SU-DHL-6 (cell line): ENCODE results near the gene GNAS.

Experiments
- CTCF ChIP-seq: fragments of 200-600 bp; sonication (generic); IDR thresholded peaks from one replicate; pipeline ENCODE4 v1.5.1; 2017; ENCODE audit warnings: antibody characterized with exemption, mild to moderate bottlenecking, low read length, moderate library complexity; ENCODE audit not compliant: insufficient read depth, poor library complexity, severe bottlenecking
- EZH2phosphoT487 ChIP-seq: fragments of 200-600 bp; sonication (generic), shearing (Covaris generic); conservative IDR thresholded peaks from 2 replicates; pipeline ENCODE4 v1.6.1; 2018; ENCODE audit warnings: mild to moderate bottlenecking, antibody characterized with exemption, low read length, moderate library complexity, mixed read lengths

GRCh38 chr20:58816051-58816450, 36.5 kb upstream of the GNAS start:
- TF ChIP-seq CTCF (no peak), EZH2phosphoT487 (no peak)
